Urinary bladder (tissue), 4 donors: Measurements from ENCODE around the gene ADGRG1. TPM values are rescaled to one million over a fixed set of nuclear protein-coding genes. Genes with fewer than 3 reads are reported as not detected.

Experiments used
- DNase-seq: peaks from one replicate; pipeline ENCODE4 v3.0.0-alpha.2; 2015; ENCODE audit errors: extremely low spot score
- H3K27ac ChIP-seq: one replicate; pipeline ENCODE4 v1.5.1; 2013; ENCODE audit warnings: low read depth, mild to moderate bottlenecking, moderate library complexity
- H3K36me3 ChIP-seq: one replicate; pipeline ENCODE4 v1.6.1; 2013; ENCODE audit warnings: mild to moderate bottlenecking, moderate library complexity; ENCODE audit not compliant: insufficient read depth
- H3K4me1 ChIP-seq: one replicate; pipeline ENCODE4 v1.6.1; 2013; ENCODE audit warnings: mild to moderate bottlenecking, moderate library complexity; ENCODE audit not compliant: insufficient read depth
- H3K4me3 ChIP-seq: one replicate; pipeline ENCODE4 v1.5.1; 2013; ENCODE audit warnings: low read depth, low read length
- WGBS: extraction: QIAGEN DNeasy Blood & Tissue Kit; methylation state at CpG from one replicate; pipeline ENCODE4 v1.1.7; 2013; 5-methylcytosine and 5-hydroxymethylcytosine counted together
- polyA plus RNA-seq: library from polyadenylated mRNA; stranded (reverse); fragments of 200-250 nt; gene quantifications from one replicate; pipeline ENCODE4 v1.2.3, GENCODE V29; 2013
- total RNA-seq: library from RNA; depleted of rRNA; stranded (reverse); fragments of >200 nt; gene quantifications from one replicate; pipeline ENCODE4 v1.2.3, GENCODE V29; 2014
- donor health status: healthy with polysubstance abuse.
- donor health status: healthy.

Gene ADGRG1
- total and polyA plus RNA-seq, 2 donors = 11.5 to 36.1 TPM

DNA sequence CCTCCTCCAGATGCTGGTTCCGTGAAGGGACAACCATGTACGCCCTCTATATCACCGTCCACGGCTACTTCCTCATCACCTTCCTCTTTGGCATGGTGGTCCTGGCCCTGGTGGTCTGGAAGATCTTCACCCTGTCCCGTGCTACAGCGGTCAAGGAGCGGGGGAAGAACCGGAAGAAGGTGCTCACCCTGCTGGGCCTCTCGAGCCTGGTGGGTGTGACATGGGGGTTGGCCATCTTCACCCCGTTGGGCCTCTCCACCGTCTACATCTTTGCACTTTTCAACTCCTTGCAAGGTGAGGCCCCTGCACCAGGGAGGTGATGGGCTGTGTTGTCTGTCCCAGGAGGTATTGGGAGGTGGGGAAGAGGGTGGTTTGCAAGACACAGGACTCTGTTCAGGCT is 57.2 kb downstream of the ADGRG1 start:
- no peak overlapping the region for H3K27ac ChIP-seq
- no peak overlapping the region for H3K4me3 ChIP-seq
- H3K36me3 ChIP-seq = no peaks in the 10 kb centered on the region
- no peaks in the 10 kb centered on the region for H3K4me1 ChIP-seq
- WGBS = 86% methylated on average over 11 of the region's 11 CpGs
- DNase-seq = no peak

DNA sequence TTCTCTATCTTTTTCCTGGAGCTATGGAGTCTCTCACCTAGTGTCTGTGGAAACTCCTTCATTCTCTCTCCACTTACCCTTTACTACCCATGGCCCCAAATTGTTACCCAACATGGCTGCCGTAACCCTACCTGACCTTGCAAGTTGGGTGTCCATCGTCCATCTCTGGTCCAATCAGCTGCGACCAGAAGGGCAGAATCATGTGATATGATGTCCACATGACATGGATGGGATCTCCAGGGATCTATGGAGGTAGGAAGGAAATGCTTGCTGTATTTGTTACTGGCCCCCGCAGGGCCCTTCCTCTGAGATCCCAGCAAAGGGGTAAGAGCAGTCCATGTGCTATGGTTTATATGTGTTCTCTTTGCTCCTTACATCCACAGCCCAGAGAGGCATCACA is 58.1 kb downstream of the ADGRG1 start:
- no peaks in the 10 kb centered on the region for H3K36me3 ChIP-seq
- no peak for DNase-seq
- H3K4me1 ChIP-seq = no peaks in the 10 kb centered on the region
- 90% methylated on average over 4 of the region's 4 CpGs for WGBS
- H3K27ac ChIP-seq = no peak overlapping the region
- no peak overlapping the region for H3K4me3 ChIP-seq

DNA sequence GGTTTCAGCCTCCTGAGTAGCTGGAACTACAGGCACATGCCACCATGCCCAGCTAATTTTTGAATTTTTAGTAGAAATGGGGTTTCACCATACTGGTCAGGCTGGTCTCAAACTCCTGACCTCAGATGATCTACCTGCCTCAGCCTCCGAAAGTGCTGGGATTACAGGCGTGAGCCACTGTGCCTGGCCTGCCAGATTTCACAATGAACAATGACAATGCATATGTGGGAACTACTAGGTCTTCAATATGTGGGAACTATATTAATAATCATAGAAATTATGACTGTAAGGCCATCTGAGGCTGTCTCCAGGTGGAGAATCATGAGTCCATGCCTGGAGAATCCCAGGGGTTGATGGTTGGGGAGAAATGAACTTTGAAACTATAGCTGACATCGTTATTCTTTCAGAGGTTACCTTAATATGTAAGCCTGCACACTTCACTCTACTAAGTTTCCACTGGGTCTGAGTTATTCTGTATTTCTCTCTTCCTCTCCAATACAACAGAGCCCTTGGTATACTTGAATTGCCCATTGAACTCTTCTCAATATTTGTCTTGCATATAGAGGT is 59.0 kb downstream of the ADGRG1 start:
- no peak overlapping the region for H3K4me3 ChIP-seq
- 89% methylated on average over 3 of the region's 3 CpGs for WGBS

DNA sequence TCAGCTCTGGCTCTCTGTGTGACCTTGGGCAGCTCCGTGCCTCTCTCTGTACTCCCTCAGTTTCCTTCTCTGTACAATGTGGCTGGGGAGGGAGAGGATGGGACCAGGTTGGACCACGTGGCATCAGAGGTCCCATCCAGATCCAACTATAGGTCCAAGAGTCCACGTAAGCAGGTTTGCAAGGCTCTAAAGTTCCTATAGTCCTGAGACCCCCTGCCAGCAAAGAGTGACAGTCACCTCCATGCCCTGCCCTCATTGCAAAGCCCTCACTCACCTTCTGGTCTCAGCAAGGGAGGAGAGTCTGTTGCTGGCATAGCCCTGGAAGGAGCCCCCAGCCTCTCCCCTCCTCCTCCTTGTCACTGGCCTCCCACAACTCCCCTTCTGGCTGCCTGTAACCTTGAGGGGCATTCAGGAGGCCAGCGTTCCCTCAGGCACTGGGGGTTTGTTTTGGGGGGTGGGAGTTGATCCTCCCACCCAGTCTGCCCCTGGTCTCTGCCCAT is 60.1 kb downstream of the ADGRG1 start:
- WGBS = 76% methylated on average over 4 of the region's 4 CpGs
- Histone ChIP-seq H3K36me3 (no peaks in the 10 kb centered on the region), H3K4me3 (no peak overlapping the region), H3K27ac (no peak overlapping the region), H3K4me1 (no peaks in the 10 kb centered on the region)
- DNase-seq = no peak

More for the DNA sequence above, 59.0 kb downstream of the ADGRG1 start:
- DNase-seq = no peak
- Histone ChIP-seq H3K27ac (no peak overlapping the region), H3K4me1 (no peaks in the 10 kb centered on the region), H3K36me3 (no peaks in the 10 kb centered on the region)

DNA sequence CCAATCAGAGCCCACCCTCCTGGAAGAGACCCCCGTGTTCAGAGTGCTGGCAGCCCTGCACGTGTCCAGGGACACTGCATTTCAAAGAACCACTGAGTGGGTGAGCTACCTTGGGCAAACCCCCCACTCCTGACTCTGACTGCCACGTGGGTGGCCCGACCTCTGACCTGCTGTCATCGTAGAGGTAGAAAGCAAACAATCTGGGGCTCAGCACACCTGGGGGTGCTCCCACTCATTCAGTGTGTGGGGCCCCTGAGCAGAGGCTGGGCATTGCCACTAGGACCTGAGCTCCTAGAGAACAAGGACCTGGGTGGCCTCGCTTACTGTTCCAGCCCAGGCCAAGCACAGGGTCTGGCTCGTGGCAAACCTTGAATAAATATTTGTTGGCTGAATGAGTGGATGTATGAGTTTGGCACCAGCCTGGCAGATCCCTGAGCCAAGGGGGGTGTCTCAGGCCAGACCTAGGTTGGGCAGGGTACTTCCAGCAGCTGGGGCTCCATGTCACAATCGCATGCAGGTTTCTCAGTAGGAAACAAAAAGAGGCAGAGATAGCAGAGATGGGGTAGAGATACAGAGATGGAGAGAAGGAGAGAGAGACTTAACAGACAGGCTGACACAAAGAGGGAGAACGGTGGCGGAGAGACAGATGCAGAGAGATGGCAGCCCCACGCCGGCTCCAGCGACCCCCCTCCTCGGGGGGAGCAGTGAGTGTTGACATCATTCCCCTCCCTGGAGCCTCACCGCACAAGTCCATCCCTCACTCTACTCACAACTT is 60.7 kb downstream of the ADGRG1 start:
- no peak for DNase-seq
- 41% methylated on average over 15 of the region's 15 CpGs for WGBS
- Histone ChIP-seq H3K36me3 (no peaks in the 10 kb centered on the region), H3K27ac (no peak overlapping the region), H3K4me1 (no peaks in the 10 kb centered on the region), H3K4me3 (no peak overlapping the region)

DNA sequence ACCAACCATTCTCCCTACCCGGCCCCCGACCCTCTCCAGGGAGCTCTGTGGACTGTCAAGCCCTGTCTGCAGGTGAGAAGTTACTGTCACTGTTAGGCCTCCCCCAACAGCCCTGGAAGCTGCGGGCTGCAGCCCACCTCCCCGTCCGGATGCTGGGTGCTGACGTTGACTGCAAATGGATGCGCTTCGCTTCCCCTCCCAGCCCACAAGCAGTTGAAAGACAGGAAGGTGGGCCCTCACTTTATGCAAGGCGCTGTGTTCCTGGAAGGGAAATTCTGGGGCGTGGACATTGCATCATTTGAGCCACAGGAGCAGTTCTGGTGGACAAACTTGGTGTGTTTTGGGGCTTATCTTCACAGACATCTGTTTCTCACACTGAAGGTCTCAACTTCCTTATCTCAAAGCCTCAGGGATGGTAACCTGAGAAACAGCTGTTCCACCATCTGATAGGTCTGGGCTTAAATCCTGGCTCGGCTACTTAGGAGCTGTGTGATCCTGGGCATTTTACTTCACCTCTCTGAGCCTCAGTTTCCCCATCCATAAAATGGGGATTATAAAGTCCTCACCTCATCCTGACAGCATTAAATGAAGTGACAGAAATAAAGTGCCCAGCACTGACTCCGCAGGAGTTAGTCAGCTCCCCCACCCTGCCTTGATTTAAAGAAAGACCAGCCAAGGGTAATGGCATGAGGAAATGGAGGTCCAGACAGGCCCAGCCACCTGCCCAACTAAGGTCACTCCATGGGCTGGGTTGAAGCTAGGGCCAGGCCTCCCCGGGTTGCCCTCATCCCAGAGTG is 61.5 kb downstream of the ADGRG1 start:
- 40% methylated on average over 13 of the region's 13 CpGs for WGBS
- no peak overlapping the region for H3K4me3 ChIP-seq
- no peaks in the 10 kb centered on the region for H3K36me3 ChIP-seq
- no peak for DNase-seq
- no peak overlapping the region for H3K27ac ChIP-seq
- no peaks in the 10 kb centered on the region for H3K4me1 ChIP-seq

DNA sequence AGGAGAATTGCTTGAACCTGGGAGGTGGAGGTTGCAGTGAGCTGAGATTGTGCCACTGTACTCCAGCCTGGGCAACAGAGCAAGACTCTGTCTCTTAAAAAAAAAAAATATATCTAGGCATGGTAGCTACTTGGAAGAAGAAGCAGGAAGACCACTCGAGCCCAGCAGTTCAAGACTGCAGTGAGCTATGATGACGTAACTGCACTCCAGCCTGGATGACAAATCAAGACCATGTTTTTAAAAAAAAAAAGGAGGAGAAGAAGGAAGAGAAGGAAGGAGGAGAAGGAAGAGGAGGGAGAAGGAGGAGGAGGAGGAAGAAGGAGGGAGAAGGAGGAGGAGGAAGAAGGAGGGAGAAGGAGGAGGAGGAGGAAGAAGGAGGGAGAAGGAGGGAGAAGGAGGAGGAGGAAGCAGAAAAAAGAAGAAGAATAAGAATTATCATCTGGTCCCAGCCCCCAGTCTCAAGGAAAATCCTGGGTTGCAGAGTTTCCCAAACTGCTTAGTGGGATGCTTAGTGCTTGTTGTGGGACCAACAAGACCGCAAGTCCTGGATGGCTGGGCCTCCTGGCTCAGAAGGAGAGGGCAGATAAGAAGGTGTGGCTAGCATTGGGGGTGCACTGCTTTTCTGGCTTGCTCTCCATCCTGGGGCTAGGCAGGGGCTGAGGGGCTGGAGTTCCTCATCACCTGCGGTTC is 62.5 kb downstream of the ADGRG1 start:
- no peak for DNase-seq
- WGBS = 70% methylated on average over 4 of the region's 4 CpGs
- Histone ChIP-seq H3K4me1 (no peaks in the 10 kb centered on the region), H3K36me3 (no peaks in the 10 kb centered on the region), H3K4me3 (no peak overlapping the region), H3K27ac (no peak overlapping the region)

DNA sequence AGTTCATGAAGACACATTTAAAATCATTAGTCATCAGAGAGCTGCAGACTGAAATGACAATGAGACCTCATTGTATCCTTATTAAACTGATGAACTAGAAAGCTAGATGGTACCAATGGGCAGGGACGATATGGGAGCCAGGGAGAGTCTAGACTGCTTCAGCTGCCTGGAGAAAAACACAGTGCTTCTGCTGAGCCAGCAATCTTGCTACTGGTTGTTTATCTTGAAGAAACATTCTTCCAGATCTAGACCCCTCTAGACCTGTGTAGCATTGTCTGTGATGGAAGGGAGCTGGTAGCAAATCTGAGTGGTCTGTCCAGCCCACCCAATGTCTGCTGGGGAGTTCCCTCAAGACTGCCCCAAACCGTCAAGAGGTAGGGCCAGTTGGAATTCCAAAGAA is 64.2 kb downstream of the ADGRG1 start:
- H3K27ac ChIP-seq = no peak overlapping the region
- H3K36me3 ChIP-seq = no peaks in the 10 kb centered on the region
- no peak overlapping the region for H3K4me3 ChIP-seq
- WGBS = 44% methylated on average over 2 of the region's 2 CpGs
- H3K4me1 ChIP-seq = no peaks in the 10 kb centered on the region
- no peak for DNase-seq

DNA sequence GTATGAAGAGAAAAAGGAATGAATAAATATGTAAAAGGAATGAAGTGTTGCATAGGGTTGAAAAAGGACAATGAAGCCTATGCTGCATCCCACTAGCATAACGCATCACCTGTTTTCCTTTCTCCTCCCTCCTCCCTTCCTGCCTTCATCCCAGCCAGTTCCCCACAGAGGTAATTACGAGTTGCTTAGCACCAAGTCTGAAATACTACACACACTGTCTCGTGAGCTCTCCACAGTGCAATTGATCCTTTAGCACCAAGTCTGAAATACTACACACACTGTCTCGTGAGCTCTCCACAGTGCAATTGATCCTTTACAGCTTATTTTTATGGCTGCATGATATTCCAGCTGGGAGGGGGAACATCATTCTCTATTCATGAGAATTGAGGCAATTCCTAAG is 65.1 kb downstream of the ADGRG1 start:
- H3K4me3 ChIP-seq = no peak overlapping the region
- H3K27ac ChIP-seq = no peak overlapping the region
- H3K36me3 ChIP-seq = no peaks in the 10 kb centered on the region
- H3K4me1 ChIP-seq = no peaks in the 10 kb centered on the region
- WGBS = 71% methylated on average over 4 of the region's 4 CpGs
- no peak for DNase-seq

DNA sequence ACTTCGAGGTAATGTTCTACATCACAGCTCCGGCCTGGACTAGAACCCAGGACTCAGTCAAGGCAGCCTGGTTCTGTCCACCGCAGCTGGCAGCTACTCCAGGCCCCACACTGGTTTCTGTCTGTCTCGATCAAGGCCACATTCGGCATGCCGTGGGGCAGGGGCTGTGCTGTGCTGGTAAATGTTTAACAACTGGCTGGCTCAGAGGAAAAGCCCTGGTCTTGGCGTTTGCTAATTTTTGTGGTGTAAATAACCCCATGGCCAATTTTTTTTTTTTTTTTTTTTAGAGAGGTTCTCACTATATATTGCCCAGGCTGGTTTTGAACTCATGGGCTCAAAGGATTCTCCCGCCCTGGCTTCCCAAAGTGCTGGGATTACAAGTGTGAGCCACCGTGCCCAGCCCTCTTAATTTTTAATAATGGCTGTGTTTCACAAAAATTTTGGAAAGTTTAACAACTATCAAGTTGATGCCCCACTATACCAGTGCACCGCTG is 65.8 kb downstream of the ADGRG1 start:
- H3K27ac ChIP-seq = no peak overlapping the region
- WGBS = 66% methylated on average over 10 of the region's 10 CpGs
- no peaks in the 10 kb centered on the region for H3K4me1 ChIP-seq
- H3K36me3 ChIP-seq = no peaks in the 10 kb centered on the region
- DNase-seq = no peak
- H3K4me3 ChIP-seq = no peak overlapping the region

DNA sequence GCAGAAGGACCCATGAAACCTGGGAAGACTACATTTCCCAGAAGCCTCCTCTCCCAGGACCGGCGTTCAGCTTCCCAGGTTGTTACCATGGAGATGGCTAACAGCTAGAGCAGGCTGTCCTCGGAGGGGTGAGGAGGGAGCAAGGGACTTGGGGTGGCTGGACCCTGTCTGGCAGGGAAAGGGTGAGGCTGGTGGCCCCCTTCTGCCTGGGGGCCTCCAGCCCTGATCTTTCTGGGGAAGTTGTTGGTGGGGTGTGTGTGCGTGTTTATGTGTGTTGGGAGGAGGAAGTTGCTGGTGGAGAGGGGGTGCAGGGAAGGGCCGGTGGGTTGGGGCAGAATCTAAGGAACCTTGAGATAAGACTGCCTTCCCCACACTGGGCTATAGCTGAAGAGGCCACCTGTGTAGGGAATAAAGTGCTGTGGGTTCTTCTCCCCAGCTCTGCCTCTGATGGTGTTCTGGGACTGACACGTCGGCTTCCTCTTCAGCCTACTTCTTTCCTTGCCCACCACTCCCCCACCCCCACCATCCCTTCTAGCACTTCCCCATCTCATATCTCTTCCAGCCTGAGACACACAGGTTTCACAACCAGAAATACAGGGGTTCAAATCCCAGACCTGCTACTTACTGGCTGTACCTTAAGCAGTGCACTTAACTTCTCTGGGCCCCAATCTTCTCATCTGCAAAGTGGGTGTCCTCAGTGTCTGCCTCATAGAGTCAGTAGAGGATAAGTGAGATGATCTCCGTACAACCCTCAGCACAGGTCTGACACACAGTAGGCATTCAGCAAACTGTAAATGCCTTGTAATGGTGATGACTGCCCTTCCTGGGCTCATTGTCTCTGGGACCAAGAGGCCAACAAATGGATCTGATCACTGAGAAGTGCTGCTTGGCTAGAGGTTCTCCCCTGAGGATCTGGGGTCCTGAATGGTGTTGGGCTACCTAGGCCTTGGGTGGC is 66.6 kb downstream of the ADGRG1 start, which contains the start of gene DRC7:
DRC7 (plus strand) TSS at position 82 of the 955 bp plus-strand sequence. CDS start 3,144 bp downstream, outside the sequence.
- Histone ChIP-seq H3K36me3 (no peaks in the 10 kb centered on the region), H3K4me3 (no peak within 1 kb of the TSS), H3K27ac (no peak within 1 kb of the TSS), H3K4me1 (no peaks in the 10 kb centered on the region)
- 36% methylated on average over 8 of the region's 8 CpGs for WGBS
- no peak for DNase-seq

DNA sequence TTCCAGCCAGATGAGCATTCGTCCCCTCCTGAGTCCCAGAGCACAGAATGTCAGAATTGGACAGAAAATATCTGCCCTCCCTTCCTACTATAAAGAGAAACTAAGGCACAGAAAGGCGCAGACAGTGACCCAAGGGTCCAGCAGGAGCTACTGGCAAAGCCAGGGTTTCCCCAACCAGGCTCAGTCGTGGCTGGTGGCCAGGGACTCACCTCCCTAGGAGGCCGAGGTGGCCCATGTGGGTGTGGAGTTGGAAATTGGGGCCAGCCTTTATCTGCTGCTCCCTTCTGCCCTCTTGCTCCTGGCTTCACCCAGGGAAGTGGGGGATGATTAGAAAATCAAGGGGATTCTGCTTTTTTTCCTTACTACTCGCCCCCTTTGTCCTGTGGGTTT is 67.2 kb downstream of the ADGRG1 start:
- Histone ChIP-seq H3K36me3 (no peaks in the 10 kb centered on the region), H3K4me3 (no peak overlapping the region), H3K27ac (no peak overlapping the region), H3K4me1 (no peaks in the 10 kb centered on the region)
- DNase-seq = no peak
- 83% methylated on average over 5 of the region's 5 CpGs for WGBS
